Measurements from ENCODE around the gene KDR.

The KDR gene

GRCh38 chr4:55125087-55125721 lies at the start of gene KDR:
Gene KDR (minus strand): TSS chr4:55125595. CDS start chr4:55125293, 302 bp downstream.
- no peak for DNase-seq (ENCODE audit: low read depth)

GRCh38 chr4:55173580-55173979 lies 48.2 kb upstream of the KDR start:
- no peak for DNase-seq (ENCODE audit: low read depth)

GRCh38 chr4:55172694-55173287 lies 47.4 kb upstream of the KDR start:
- no peak for DNase-seq (ENCODE audit: low read depth)

GRCh38 chr4:55170462-55170861 lies 45.1 kb upstream of the KDR start:
- no peak for DNase-seq (ENCODE audit: low read depth)

GRCh38 chr4:55169352-55169961 lies 44.1 kb upstream of the KDR start:
- DNase-seq (ENCODE audit: low read depth) = no peak

- no peak for DNase-seq (ENCODE audit: low read depth)
Measured at GRCh38 chr4:55162396-55162795, 37.0 kb upstream of the KDR start.

GRCh38 chr4:55161739-55162138 lies 36.3 kb upstream of the KDR start:
- DNase-seq (ENCODE audit: low read depth) = no peak

GRCh38 chr4:55159851-55160250 lies 34.5 kb upstream of the KDR start:
- no peak for DNase-seq (ENCODE audit: low read depth)

- no peak for DNase-seq (ENCODE audit: low read depth)
Measured at GRCh38 chr4:55158957-55159356, 33.6 kb upstream of the KDR start.

GRCh38 chr4:55157559-55158277 lies 32.3 kb upstream of the KDR start:
- DNase-seq (ENCODE audit: low read depth) = no peak

GRCh38 chr4:55154933-55155332 lies 29.5 kb upstream of the KDR start:
- no peak for DNase-seq (ENCODE audit: low read depth)

- no peak for DNase-seq (ENCODE audit: low read depth)
Measured at GRCh38 chr4:55154290-55154880, 29.0 kb upstream of the KDR start.

GRCh38 chr4:55143858-55144257 lies 18.5 kb upstream of the KDR start:
- DNase-seq (ENCODE audit: low read depth) = no peak

GRCh38 chr4:55138367-55138766 lies 13.0 kb upstream of the KDR start:
- no peak for DNase-seq (ENCODE audit: low read depth)

GRCh38 chr4:55136634-55137033 lies 11.2 kb upstream of the KDR start:
- DNase-seq (ENCODE audit: low read depth) = no peak

- DNase-seq (ENCODE audit: low read depth) = no peak
Measured at GRCh38 chr4:55133951-55134350, 8.6 kb upstream of the KDR start.

GRCh38 chr4:55132775-55133174 lies 7.4 kb upstream of the KDR start:
- DNase-seq (ENCODE audit: low read depth) = no peak

- no peak for DNase-seq (ENCODE audit: low read depth)
Measured at GRCh38 chr4:55127521-55127920, 2.1 kb upstream of the KDR start.

GRCh38 chr4:55127053-55127452 lies 1.7 kb upstream of the KDR start:
- no peak for DNase-seq (ENCODE audit: low read depth)

- DNase-seq (ENCODE audit: low read depth) = no peak
Measured at GRCh38 chr4:55125763-55126541, 557 bp upstream of the KDR start.

- DNase-seq (ENCODE audit: low read depth) = no peak
Measured at GRCh38 chr4:55124322-55125076, 896 bp downstream of the KDR start.

Measured in activated T-cell treated with anti-CD3 and anti-CD28 coated beads for 1 hour (primary cell).